ENCODE results near the gene VANGL1. TPM values are rescaled to one million over a fixed set of nuclear protein-coding genes. Genes with fewer than 3 reads are reported as not detected.

Gene VANGL1
- total RNA-seq: 11.8 and 15.2 TPM in 2 replicates

GRCh38 chr1:115641762-115642167 lies at the start of gene VANGL1:
Gene VANGL1, plus strand, starts transcription at chr1:115641970. Its CDS starts 9,444 bp downstream, at chr1:115651414.

Small RNAs within 50 kb of the gene (small RNA-seq; reads per million reads assigned to genes)
- gene RF00406: 9.8 reads per million, percentile 95 among the genes with 10 or more reads in this experiment
- not detected for gene RN7SL420P

Other genes with a start within 250 kb of the VANGL1 start
- not detected in 2 replicates for gene CASQ2, start 126.7 kb downstream of the VANGL1 start, total RNA-seq
- not detected in 2 replicates for gene NHLH2, start 199.2 kb downstream of the VANGL1 start, total RNA-seq